Limb (tissue), 2 donors: ENCODE data around the gene C3orf70.
"Not testable (repeated sequence)": the region's sequence is repeated elsewhere in the genome, so short reads cannot be mapped to it uniquely, and the experiment has no call there.

Experiments used
- DNase-seq, 2 donors: peaks; one replicate each; pipeline ENCODE4 v3.0.0-alpha.2; 2016; ENCODE audit errors: extremely low spot score in 2 of 2

The C3orf70 gene

DNA sequence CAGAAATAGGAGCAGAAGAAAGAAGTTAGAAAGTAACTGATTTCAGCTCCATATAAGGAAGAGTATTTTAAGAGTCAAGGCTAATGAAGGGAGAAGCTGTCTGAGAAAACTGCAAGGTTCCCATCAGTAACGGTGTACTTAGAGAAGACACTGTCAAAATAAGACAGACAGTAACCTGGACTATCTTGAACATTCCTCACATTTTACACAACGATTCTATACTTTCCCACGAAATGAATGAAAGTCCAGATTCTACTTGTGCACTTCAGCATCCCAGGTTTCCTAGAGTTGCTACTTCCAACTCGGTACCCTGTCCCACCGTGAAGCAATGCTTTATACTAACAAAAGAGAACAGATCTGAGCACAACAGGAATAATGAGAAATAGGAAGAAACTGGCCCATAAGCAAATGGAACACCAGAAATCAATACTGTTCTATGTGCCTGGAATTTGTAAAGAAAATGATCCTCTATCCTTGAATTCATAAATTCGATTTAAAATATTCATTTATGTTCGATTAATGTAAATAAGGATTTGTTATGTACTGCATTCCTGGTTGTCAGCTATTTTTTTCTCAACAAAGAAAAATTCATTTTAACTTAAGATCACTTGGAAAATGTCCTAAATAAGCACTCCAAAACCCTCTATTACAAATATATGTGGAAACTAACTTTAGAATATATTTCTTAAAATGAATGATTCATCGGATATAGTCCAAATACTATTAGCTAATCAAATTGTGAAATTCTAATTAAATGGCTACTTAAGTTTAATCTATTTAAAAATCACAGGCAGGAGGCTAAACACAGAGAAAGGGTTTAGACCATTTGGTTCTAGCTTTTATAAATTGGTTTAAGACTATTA, 1.5 kb downstream of the C3orf70 start:
- no peak for DNase-seq

- no peak for DNase-seq
These were observed 2.3 kb downstream of the C3orf70 start for GRCh38 chr3:185150561-185150960.

DNA sequence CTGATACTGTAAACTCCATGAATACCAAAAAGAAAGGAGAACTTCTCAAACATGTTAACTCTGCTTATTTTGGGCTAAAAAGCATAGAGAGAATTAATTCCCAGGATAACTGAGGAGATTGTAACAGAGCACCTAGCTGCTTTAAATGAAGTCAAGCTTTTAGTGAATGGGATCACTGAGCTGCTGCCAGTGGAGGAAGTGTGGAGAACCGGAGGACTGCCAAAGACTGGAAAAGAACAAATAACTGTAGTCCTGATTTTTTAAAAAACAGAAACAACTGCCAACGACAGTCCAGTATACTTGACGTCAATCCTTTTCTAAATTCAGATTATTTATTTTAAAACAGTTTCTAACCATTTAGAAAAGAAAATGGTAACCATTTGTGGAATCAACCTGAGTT, 3.3 kb downstream of the C3orf70 start:
- DNase-seq: no peak

DNA sequence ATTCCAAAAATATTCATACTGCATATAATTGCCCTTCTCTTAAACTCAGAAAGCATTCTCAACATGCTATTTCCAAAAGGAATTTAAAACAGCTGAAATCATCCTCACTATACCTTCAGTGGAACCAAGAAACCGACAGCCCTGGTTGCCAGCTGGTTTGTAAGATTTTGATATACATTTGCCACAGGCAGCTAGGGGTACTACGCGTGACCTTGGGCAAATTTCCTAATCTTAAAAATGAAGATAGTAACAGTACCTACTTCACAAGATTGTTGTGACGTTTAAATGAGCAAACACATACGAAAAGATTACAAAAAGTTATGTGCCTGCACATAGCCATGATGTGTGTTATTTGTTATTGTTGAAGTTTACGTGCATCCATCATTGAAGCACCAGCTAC, 7.3 kb downstream of the C3orf70 start:
- DNase-seq: no peak

GRCh38 chr3:185144784-185145183, 8.1 kb downstream of the C3orf70 start:
- no peak for DNase-seq

GRCh38 chr3:185137821-185138220, 15.0 kb downstream of the C3orf70 start:
- no peak for DNase-seq

GRCh38 chr3:185134509-185134908, 18.4 kb downstream of the C3orf70 start:
- no peak for DNase-seq

GRCh38 chr3:185131602-185132256, 21.1 kb downstream of the C3orf70 start:
- no peak for DNase-seq

- DNase-seq: no peak
These were observed 23.8 kb downstream of the C3orf70 start for GRCh38 chr3:185129083-185129482.

DNA sequence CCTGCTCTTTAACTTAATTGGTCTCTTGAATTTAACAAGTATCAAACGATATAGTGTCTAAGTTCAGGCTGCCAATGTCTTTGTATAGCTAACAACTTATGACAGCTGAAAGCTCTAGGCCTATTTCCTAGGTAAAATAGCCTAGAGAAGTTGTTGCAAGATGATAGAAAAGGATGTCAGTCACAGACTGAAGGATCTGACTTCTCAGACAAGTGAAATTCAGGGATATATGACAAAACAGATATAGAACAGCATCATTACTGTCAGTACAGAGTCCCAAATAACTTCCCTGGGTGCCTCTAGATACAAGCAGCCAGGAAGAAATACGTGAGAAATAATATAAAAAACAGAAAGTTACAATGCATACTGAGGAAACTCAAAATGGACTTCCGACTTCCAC, 26.7 kb downstream of the C3orf70 start:
- DNase-seq: no peak

GRCh38 chr3:185120126-185120525, 32.7 kb downstream of the C3orf70 start:
- no peak for DNase-seq

DNA sequence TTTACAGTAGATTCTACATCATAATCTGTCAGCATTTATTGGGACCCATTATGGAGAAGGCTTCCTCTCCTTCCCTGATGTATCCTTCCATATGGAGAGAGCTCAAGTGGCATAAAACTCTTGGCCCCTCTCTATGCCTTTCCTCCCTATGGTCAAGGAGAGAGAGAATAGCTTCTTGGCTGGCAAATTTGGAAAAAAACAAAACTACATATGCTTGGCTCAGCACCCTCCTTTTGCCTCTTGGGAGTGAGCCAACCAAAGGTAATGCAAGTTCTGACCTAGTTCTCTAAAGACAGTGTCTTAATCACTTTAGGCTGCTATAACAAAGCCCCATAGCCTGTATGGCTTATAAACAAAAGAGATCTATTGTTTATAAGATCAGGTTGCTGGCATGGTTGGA, 37.5 kb downstream of the C3orf70 start:
- no peak for DNase-seq

GRCh38 chr3:185114756-185115155, 38.1 kb downstream of the C3orf70 start:
- DNase-seq: no peak

DNA sequence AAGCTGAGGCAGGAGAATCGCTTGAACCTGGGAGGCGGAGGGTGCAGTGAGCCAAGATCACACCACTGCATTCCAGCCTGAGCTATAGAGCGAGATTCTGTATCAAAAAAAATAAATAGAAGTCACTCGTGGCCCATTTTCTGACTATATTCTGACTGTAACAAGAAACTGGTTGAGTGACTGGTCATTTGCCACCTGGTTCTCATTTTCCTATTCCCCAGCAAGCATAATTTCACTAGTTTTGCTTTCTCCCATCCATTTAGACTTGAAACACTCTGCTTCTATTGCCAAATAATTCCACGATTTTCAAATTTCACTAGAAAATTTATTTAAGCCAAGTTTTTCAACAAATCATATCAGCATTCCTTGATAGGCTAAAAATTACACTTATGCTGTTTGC, 40.7 kb downstream of the C3orf70 start:
- DNase-seq: no peak

DNA sequence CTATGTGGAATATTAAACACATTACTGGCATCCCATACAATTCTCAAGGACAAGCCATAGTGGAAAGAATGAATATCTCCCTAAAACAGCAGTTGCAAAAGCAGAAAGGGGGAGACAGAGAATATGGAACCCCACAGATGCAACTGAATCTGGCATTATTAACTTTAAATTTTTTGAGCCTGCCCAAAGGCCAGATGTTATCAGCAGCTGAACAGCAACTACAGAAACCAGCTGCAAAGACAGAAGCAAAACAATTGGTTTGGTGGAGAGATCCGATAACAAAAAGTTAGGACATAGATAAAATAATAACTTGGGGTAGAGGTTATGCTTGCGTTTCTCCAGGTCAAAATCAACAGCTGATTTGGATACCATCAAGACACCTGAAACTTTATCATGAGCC, 43.8 kb downstream of the C3orf70 start:
- not testable (repeated sequence) for DNase-seq

DNA sequence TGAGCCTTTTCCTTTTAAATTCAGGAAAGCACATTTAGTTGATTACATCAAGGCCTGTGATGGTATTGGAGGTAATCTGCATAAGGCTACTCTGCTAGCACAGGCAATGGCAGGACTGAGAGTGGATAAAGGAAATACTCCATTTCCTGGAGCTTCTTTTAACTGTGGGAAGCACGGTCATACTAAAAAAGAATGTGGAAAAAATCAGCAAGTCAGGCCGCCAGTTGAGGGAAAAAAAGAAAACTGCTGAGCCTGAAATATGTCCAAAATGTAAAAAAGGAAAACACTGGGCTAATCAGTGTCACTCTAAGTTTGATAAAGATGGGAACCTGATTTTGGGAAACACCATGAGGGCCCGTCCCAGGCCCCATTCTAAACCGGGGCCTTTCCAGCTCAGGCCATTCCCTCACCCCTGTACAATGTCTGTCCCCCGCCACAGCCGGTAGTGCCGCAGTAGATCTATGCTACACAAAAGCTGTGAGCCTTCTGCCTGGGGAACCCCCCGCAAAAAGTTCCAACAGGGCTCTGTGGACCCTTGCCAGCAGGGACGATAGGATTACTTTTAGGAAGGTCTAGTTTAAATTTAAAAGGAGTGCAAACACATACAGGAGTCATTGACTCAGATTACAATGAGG, 46.5 kb downstream of the C3orf70 start:
- not testable (repeated sequence) for DNase-seq

GRCh38 chr3:185103359-185104127, 49.3 kb downstream of the C3orf70 start:
- DNase-seq: no peak

DNA sequence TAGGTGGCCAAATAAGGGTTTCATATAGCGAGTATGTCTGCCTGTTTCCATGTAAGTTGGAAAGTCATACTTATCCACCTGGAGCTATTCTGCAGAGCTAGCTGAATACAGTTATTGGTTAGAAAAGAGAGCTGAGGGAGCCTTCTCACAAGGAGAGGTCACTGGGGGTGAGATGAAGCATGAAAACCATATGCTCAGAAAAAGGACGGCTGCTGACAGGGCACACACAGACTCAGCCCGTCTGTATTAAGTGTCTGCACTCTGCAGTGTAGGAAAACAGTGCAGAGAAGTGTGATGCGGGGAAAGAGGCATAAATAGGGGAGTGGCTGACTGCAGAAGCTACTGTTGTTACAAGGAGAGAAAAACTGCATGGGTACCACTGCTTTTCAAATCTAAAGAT, 58.2 kb downstream of the C3orf70 start:
- DNase-seq: no peak

DNA sequence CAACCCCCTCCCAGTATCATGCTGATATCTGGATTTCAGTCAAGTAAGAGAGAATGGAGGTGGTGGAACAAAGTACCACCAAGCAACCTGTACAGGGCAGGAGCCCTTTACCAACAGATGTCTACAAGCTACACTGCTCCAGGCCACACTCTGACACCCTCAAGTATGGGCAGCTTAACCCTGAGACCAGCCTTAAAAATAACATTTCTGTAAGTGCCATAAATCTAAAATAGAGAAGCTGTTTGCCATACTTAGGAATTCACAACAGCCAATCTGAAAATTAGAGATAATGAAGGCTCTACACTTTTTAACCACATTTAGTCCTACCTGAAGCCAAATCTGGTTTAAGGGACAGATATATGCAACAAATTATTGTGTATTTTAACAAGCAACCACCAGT, 59.7 kb downstream of the C3orf70 start:
- DNase-seq: no peak

DNA sequence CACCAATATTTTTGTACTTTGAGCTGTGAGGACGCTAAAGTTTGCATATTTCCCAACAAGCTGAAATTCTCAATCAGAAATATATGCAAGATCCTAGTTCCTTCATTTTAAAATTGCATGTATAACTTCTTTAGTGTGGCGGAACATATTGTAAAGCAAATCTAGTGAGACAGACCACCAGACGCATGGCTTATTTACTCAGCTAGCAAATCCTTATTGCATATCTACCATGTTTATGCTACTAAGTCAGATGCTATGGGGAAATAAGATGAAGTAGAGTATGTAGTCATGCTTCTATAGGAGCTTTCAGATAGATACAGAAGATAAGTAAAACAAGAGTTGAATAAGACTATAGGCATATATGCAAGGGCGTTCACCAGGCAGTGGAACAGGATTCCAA, 62.0 kb downstream of the C3orf70 start:
- no peak for DNase-seq

- no peak for DNase-seq
These were observed 63.1 kb downstream of the C3orf70 start for GRCh38 chr3:185089751-185090150.

DNA sequence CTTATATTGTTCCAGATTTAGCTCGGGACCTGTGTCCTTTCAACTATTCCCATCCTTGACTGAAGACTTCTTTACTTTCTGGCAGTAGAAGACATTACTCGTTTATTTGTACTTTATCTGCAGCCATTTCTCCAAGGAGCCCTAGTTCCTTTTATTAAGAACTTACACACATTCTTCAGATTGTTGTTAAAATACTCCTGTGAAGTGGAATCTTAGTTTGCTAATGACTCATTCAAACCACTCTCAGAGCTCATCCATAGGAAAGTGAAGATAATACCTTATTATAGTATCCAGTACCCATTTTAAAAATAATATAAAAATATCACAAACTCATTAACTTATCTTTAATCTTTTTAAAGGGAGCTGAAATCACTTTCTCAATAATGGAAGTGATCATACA, 63.5 kb downstream of the C3orf70 start:
- no peak for DNase-seq
